Cerebellar nuclear complex (tissue), 1 donor: ENCODE data around the gene EIF4EBP3.
"Not testable (repeated sequence)": the region's sequence is repeated elsewhere in the genome, so short reads cannot be mapped to it uniquely, and the experiment has no call there.

Source experiments
- DNase-seq, 2 experiments: peaks; one replicate each; lab custom pipeline; 2025; lab: John Stamatoyannopoulos, UW

EIF4EBP3 gene

DNA sequence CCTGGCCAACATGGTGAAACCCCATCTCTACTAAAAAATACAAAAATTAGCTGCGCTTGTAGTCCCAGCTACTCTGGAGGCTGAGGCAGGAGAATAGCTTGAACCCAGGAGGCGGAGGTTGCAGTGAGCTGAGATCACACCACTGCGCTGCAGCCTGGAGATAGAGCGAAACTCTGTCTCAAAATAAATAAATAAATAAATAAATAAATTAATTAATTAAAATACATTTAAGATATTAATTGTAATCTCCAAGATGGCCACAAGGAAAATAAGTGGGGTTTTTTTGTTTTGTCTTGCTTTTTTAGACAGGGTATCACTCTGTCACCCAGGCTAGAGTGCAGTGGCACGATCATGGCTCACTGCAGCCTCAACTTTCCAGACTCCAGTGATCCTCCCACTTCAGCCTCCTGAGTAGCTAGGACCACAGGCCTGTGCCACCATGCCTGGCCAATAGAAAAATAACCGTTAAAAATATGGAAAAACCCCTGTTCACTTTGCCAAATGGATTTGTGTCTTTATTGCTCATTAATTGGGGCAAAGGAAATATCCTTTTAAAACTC is 31.8 kb downstream of the EIF4EBP3 start:
- DNase-seq, result not testable (repeated sequence)

DNA sequence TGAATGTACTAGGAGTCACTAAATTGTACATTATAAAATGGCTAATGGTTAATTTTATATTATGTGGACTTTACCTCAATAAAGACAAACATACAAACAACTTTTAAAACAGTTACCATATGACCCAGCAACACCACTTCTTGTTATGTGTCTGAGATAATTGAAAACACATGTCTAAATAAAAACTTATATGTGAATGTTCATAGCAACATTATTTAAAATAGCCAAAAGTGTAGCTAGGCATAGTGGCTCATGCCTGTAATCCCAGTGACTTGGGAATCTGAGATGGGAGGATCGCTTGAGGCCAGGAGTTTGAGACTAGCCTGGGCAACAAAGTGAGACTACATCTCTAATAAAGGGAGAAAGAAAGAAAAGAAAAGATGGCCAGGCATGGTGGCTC is 40.0 kb downstream of the EIF4EBP3 start:
- no peak for DNase-seq

DNA sequence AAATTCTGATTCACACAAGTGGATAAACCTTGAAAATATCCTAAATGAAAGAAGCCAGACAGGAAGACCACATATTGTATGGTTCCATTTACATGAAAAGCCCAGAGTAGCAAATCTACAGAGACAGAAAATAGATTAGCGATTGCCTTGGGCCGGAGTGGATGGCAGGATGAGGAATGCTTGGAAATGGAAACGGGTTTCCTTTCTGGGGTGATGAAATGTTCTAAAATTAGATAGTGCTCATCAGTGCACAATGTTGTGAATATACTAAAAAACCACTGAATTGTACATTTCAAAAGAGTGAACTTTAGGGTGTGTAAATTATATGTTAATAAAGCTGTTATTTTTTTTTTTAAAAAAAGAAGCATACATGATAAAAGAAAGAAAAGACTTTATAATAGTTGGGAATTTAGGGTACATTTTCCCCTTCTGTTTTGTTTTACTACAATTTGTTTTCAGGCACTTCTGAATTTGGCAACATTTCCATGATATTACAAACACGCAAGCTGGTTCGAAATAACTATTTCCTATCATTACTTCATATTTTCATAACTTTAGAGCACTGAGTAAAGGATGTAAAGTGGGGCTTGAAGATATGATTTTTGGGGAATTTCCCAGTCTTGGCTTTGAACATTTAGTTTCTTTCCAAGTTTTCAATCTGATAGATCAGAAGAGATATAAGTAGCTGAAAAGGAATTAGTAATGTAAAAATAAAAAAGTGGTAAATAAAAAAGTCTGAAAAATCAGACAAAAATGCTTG is 41.0 kb downstream of the EIF4EBP3 start:
- DNase-seq, result no peak

DNA sequence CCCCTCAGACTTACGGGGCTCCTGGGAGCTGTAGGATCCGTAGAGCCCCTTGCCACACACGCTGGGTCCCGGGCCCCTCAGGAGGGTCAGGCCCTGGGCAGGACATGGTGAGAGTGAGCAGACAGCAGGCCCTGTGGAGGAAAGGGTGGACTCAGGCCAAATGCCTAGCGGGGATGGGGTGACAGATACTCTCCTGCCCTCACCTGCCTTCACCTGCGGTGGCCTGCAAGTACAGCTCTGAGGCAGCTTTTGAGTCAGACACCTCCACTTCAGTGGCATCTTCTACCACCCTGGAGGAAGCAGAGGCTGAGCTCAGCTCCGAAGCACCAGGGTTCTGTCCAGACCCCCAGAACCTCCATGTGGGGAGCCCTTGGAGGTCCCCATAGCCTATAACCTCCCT is 43.4 kb downstream of the EIF4EBP3 start:
- no peak for DNase-seq

DNA sequence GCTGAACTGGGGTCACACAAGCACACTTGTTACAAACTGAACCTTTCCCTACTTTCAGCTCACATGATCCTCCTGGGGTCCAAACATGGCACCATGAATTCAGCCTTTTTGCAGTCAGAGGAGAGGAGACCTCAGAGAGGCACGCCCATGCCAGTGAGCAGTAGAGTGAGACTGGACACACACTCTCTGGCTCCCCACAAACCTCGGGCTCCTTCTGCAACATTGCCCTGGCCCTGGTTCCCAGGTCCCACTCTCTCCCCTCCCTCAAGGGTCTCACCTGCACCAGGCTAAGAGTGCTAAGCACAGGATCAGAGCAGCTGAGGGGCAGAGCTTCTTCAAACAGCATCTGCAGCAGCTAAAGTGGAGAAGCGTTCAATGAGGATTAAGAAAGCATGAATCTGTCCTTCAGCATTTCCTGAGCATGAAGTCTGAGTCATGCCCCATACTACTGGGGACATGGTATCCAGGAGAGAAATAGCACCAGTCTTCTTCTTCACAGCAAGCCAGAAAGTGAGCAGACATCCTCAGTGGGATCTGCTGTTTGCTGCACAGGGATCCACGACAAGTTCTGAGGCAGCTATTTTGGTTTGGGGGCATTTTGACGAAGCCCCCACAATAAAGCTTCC is 44.4 kb downstream of the EIF4EBP3 start:
- DNase-seq, result no peak

DNA sequence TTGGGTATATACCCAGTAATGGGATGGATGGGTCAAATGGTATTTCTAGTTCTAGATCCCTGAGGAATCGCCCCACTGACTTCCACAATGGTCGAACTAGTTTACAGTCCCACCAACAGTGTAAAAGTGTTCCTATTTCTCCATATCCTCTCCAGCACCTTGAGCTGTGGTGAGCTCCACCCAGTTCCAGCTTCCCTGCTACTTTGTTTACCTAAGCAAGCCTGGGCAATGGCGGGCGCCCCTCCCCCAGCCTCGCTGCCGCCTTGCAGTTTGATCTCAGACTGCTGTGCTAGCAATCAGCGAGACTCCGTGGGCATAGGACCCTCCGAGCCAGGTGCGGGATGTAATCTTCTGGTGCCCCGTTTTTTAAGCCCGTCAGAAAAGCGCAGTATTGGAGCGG is 45.6 kb downstream of the EIF4EBP3 start:
- DNase-seq, result not testable (repeated sequence)

DNA sequence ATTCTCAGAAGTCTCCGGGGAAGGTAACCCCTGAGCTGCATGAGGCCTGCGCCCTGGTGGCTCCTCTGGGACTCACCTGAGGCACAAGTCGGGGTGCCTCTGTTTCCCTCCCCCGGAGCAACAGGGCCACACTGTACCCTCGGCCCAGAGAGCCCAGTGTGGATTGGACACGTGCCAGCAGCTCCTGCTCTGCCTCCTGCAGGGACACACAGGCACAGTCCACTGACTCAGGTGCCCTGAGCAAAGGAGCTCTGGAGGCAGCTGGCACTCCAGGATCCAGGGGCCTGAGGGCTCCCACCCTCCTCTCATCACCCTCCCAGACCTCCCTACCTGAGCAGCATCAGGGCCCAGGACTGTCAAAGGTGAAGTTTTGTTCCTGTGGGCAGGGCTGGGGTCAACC is 46.7 kb downstream of the EIF4EBP3 start:
- DNase-seq, result no peak

DNA sequence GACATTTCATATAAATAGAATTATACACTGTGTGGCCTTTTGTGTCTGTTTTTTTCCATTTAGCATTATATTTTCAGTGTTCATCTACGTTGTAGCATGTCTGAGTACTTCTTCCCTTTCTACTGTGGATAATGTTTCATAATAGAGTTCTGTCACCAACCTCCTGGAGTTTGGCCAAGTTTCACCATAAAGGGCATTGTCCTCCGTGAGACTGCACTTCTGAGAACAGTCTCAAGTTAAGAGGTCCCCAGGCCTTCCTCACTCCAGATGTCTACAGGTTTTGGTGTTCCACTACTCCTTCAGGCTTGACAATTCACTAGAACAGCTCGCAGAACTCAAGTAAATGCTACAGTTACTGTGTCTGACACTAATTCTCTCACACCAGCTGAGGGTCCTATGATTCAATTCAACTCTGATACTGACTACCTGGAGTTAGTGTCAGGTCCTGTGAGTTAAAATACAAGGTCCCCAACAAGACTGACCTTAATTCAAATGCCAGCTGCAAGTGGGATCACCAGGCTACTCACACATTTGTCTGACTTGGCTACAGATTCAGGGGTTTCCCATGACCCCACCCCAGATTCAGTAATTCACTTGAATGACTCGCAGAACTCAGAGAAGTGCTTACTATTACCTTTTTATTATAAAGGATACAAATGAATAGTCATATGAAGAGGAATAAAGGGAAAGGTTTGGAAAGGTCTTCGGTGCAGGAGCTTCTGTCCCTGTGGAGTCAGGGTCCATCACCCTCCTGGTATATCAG is 48.3 kb downstream of the EIF4EBP3 start:
- DNase-seq, result no peak

DNA sequence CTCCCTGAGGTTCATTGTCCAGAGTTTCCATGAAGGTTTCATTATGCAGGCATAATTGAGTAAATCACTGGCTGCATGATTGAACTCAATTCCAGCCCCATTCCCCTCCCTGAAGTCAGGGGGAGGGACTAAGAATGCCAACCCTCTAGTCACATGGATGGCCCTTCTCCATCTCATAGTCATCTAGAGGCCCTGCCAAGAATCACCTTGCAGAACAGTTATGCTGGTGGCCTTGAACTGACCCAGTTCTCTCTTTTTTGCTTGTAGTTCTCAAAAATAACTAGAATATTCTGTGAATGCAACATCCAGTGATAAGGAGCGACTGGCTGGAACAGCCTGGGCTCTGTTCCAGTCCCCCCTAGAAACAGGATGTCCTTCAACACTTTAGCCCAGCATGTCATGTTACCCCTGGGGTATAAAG is 48.9 kb downstream of the EIF4EBP3 start:
- DNase-seq, result no peak

DNA sequence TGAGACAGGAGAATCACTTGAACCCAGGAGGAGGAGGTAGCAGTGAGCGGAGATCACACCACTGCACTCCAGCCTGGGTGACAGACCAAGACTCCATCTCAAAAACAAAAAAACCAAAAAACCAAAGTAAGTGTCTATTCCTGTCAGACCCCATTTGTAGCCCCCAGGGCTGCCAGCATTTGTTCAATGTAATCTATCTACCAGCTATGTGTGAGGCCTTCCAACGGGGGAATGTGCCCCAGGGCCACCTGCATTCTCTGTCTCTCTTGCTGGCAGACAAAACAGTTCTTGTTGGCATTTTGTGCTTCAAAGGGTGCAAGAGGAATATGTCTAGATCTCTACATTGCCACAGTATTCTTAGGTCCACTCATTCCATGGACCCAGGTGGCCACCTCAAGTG is 51.4 kb downstream of the EIF4EBP3 start:
- DNase-seq, result no peak
